ENCODE data around the gene GATM.

The GATM gene

GRCh38 chr15:45332694-45333093 is 45.6 kb downstream of the GATM start:
- no peak for TF ChIP-seq CTCF (IDR thresholded peaks at IDR 0.05; ENCODE audit: low read depth, low read length)
- in situ Hi-C loops (cut with HindIII; ENCODE audit: low sequenced_read_pairs), result no loop called here
- no peak for DNase-seq (ENCODE audit: low read depth, low spot score)
- H3K4me3 ChIP-seq (ENCODE audit: low read depth, low read length), result no peak overlapping the region

GRCh38 chr15:45331972-45332371 is 46.4 kb downstream of the GATM start:
- no peak for DNase-seq (ENCODE audit: low read depth, low spot score)
- in situ Hi-C loops (cut with HindIII; ENCODE audit: low sequenced_read_pairs), result no loop called here
- H3K4me3 ChIP-seq (ENCODE audit: low read depth, low read length), result no peak overlapping the region
- TF ChIP-seq CTCF (IDR thresholded peaks at IDR 0.05; ENCODE audit: low read depth, low read length), result no peak

GRCh38 chr15:45328663-45329062 is 49.7 kb downstream of the GATM start:
- no peak for DNase-seq (ENCODE audit: low read depth, low spot score)
- in situ Hi-C loops (cut with HindIII; ENCODE audit: low sequenced_read_pairs), result no loop called here
- H3K4me3 ChIP-seq (ENCODE audit: low read depth, low read length), result no peak overlapping the region
- TF ChIP-seq CTCF (IDR thresholded peaks at IDR 0.05; ENCODE audit: low read depth, low read length), result no peak

GRCh38 chr15:45326741-45327140 is 51.6 kb downstream of the GATM start:
- TF ChIP-seq CTCF (IDR thresholded peaks at IDR 0.05; ENCODE audit: low read depth, low read length), result no peak
- in situ Hi-C loops (cut with HindIII; ENCODE audit: low sequenced_read_pairs), result no loop called here
- no peak for DNase-seq (ENCODE audit: low read depth, low spot score)
- no peak overlapping the region for H3K4me3 ChIP-seq (ENCODE audit: low read depth, low read length)

GRCh38 chr15:45326280-45326679 is 52.1 kb downstream of the GATM start:
- no peak overlapping the region for H3K4me3 ChIP-seq (ENCODE audit: low read depth, low read length)
- TF ChIP-seq CTCF (IDR thresholded peaks at IDR 0.05; ENCODE audit: low read depth, low read length), result no peak
- no peak for DNase-seq (ENCODE audit: low read depth, low spot score)
- in situ Hi-C loops (cut with HindIII; ENCODE audit: low sequenced_read_pairs), result no loop called here

GRCh38 chr15:45320581-45321205 is 57.7 kb downstream of the GATM start:
- in situ Hi-C loops (cut with HindIII; ENCODE audit: low sequenced_read_pairs), result no loop called here
- TF ChIP-seq CTCF (IDR thresholded peaks at IDR 0.05; ENCODE audit: low read depth, low read length), result no peak
- DNase-seq (ENCODE audit: low read depth, low spot score), result no peak
- H3K4me3 ChIP-seq (ENCODE audit: low read depth, low read length), result no peak overlapping the region
